OCI-LY7 (cell line): Measurements from ENCODE around the gene MAST1. TPM values are rescaled to one million over a fixed set of nuclear protein-coding genes. Genes with fewer than 3 reads are reported as not detected.

ENCODE experiments used
- BruUV-seq: library from RNA; stranded (reverse); fragments of 400-500 nt; replicated peaks from 2 replicates; lab custom pipeline; 2021; lab: Mats Ljungman, UMichigan
- CTCF ChIA-PET: fragments of 300-600 bp; sonication (Branson Sonifier 250); formaldehyde crosslinking; loops from one replicate; lab custom pipeline; 2022; ENCODE audit warnings: antibody characterized with exemption; ENCODE audit not compliant: unreplicated experiment; lab: Charles Lee
- POLR2A ChIA-PET: fragments of 300-600 bp; sonication (Branson Sonifier 250); formaldehyde crosslinking; loops from one replicate; lab custom pipeline; 2022; ENCODE audit warnings: antibody characterized with exemption; lab: Charles Lee
- DNase-seq: peaks from one replicate; pipeline ENCODE4 v3.0.0-alpha.2; 2015; ENCODE audit warnings: low spot score
- H2AFZ ChIP-seq: fragments of 200-600 bp; sonication (generic), shearing (Covaris generic); 2 replicates; pipeline ENCODE4 v1.6.1; 2014; ENCODE audit warnings: mild to moderate bottlenecking, antibody characterized with exemption, low read length, moderate library complexity
- H3K27ac ChIP-seq: fragments of 200-600 bp; sonication (generic); 2 replicates; pipeline ENCODE4 v1.5.1; 2014; ENCODE audit warnings: mixed run types, low read depth, mild to moderate bottlenecking, moderate library complexity, low read length, inconsistent platforms; ENCODE audit not compliant: poor library complexity, severe bottlenecking
- H3K36me3 ChIP-seq: fragments of 200-600 bp; sonication (generic); 2 replicates; pipeline ENCODE4 v1.6.1; 2014; ENCODE audit warnings: mild to moderate bottlenecking, antibody characterized with exemption, low read length, moderate library complexity, mixed read lengths; ENCODE audit not compliant: insufficient read depth
- H3K4me1 ChIP-seq: fragments of 200-600 bp; sonication (generic); 2 replicates; pipeline ENCODE4 v1.5.1; 2014; ENCODE audit warnings: mild to moderate bottlenecking, low read length; ENCODE audit not compliant: insufficient read depth, poor library complexity, severe bottlenecking
- H3K4me2 ChIP-seq: fragments of 200-600 bp; sonication (generic); 2 replicates; pipeline ENCODE4 v1.6.1; 2014; ENCODE audit warnings: mild to moderate bottlenecking, low read length
- H3K4me3 ChIP-seq: fragments of 200-600 bp; sonication (generic); 2 replicates; pipeline ENCODE4 v1.5.1; 2014; ENCODE audit warnings: mild to moderate bottlenecking, low read depth, low read length; ENCODE audit not compliant: poor library complexity, severe bottlenecking
- H3K79me2 ChIP-seq: fragments of 200-600 bp; sonication (generic); 2 replicates; pipeline ENCODE4 v1.6.1; 2016; ENCODE audit warnings: low read depth, mild to moderate bottlenecking, low read length, moderate library complexity, mixed read lengths; ENCODE audit not compliant: insufficient read depth
- H3K9me2 ChIP-seq: fragments of 200-600 bp; sonication (generic); 2 replicates; pipeline ENCODE4 v1.6.1; 2016; ENCODE audit warnings: mild to moderate bottlenecking, low read length, mixed read lengths; ENCODE audit not compliant: insufficient read depth
- H3K9me3 ChIP-seq: fragments of 200-600 bp; sonication (generic); 2 replicates; pipeline ENCODE4 v1.6.1; 2014; ENCODE audit warnings: mild to moderate bottlenecking, mixed run types, low read length, mixed read lengths
- H4K20me1 ChIP-seq: fragments of 200-600 bp; sonication (generic); 2 replicates; pipeline ENCODE4 v1.6.1; 2014; ENCODE audit warnings: mild to moderate bottlenecking, antibody characterized with exemption, low read length, moderate library complexity, mixed read lengths; ENCODE audit not compliant: insufficient read depth
- CTCF ChIP-seq: fragments of 200-600 bp; sonication (generic); conservative IDR thresholded peaks from 2 replicates; pipeline ENCODE4 v1.5.1; 2014; ENCODE audit warnings: mild to moderate bottlenecking, antibody characterized with exemption, low read length, moderate library complexity, mixed read lengths
- EZH2phosphoT487 ChIP-seq: fragments of 200-600 bp; sonication (generic); IDR thresholded peaks from 2 replicates; pipeline ENCODE4 v1.6.1; 2018; ENCODE audit warnings: low read depth, borderline replicate concordance, mild to moderate bottlenecking, mixed run types, antibody characterized with exemption, low read length, moderate library complexity, mixed read lengths
- intact Hi-C: fragments of 100-400 bp; cut with micrococcal nuclease; formaldehyde crosslinking; loops from one replicate; pipeline ENCODE4 v1.10.0; 2022; ENCODE audit not compliant: unreplicated experiment
- total RNA-seq, 2 experiments: library from RNA; depleted of rRNA in 1 of 2; stranded (reverse); fragments of >200 nt in 1 of 2; shearing (Covaris generic) in 1 of 2; gene quantifications; 2 replicates each; pipeline ENCODE4 v1.2.3, GENCODE V29; 2014 to 2022

The MAST1 gene
- total RNA-seq, 2 experiments from 2014 or later: 9.1 to 21.1 TPM

GRCh38 chr19:12865746-12866415, 27.6 kb downstream of the MAST1 start:
- H3K4me3 ChIP-seq: no peak overlapping the region
- DNase-seq: no peak
- no peak overlapping the region for H2AFZ ChIP-seq
- H3K79me2 ChIP-seq: no peaks in the 10 kb centered on the region
- H4K20me1 ChIP-seq: no peaks in the 10 kb centered on the region
- ChIA-PET CTCF (no interaction called here), POLR2A (no interaction called here)
- H3K27ac ChIP-seq: no peak overlapping the region
- intact Hi-C loops: no loop called here
- no peak overlapping the region for H3K4me2 ChIP-seq
- H3K9me2 ChIP-seq: no peaks in the 10 kb centered on the region
- peaks cover 14% of the 10 kb centered on the region for H3K4me1 ChIP-seq
- no TSS peak for BruUV-seq
- no peaks in the 10 kb centered on the region for H3K9me3 ChIP-seq
- no peak for TF ChIP-seq CTCF
- no peak for TF ChIP-seq EZH2phosphoT487
- H3K36me3 ChIP-seq: no peaks in the 10 kb centered on the region

- Histone ChIP-seq H2AFZ (peak overlapping the region; percentile 87; the same call in 1 of the 2 replicates), H3K79me2 (no peaks in the 10 kb centered on the region), H3K9me3 (no peaks in the 10 kb centered on the region), H3K4me1 (peaks cover 14% of the 10 kb centered on the region), H3K4me3 (peak overlapping the region; percentile 68), H3K36me3 (no peaks in the 10 kb centered on the region), H3K9me2 (no peaks in the 10 kb centered on the region), H4K20me1 (no peaks in the 10 kb centered on the region), H3K27ac (no peak overlapping the region), H3K4me2 (peak overlapping the region; percentile 94; the same call in 1 of the 2 replicates)
- DNase-seq: no peak
- TF ChIP-seq CTCF (no peak), EZH2phosphoT487 (no peak)
- POLR2A ChIA-PET: no interaction called here
- no TSS peak for BruUV-seq
- intact Hi-C loops: no loop called here
- CTCF ChIA-PET: no interaction called here
Observed at GRCh38 chr19:12866416-12867119, 28.3 kb downstream of the MAST1 start.
